Testis (tissue), 3 donors: ENCODE results near the gene FOCAD. TPM values are rescaled to one million over a fixed set of nuclear protein-coding genes. Genes with fewer than 3 reads are reported as not detected.

Source experiments
- DNase-seq: peaks from one replicate; pipeline ENCODE4 v3.0.0-alpha.2; 2019
- H3K27ac ChIP-seq, 2 donors: fragments of 200-600 bp; sonication (generic); one replicate each; pipeline ENCODE4 v1.5.1; 2019
- H3K27me3 ChIP-seq: fragments of 200-600 bp; sonication (generic); one replicate; pipeline ENCODE4 v1.5.1; 2019
- H3K36me3 ChIP-seq: fragments of 200-600 bp; sonication (generic); one replicate; pipeline ENCODE4 v1.5.1; 2017; ENCODE audit warnings: low read depth; ENCODE audit errors: missing control alignments
- H3K4me1 ChIP-seq: fragments of 200-600 bp; sonication (generic); one replicate; pipeline ENCODE4 v1.5.1; 2019
- H3K4me3 ChIP-seq, 2 donors: fragments of 200-600 bp; sonication (generic); one replicate each; pipeline ENCODE4 v1.5.1; 2017 to 2019
- H3K9me3 ChIP-seq: fragments of 200-600 bp; sonication (generic); one replicate; pipeline ENCODE4 v1.5.1; 2017
- POLR2A ChIP-seq: fragments of 450-650 bp; IDR thresholded peaks from one replicate; pipeline ENCODE4 v1.6.1; 2017; ENCODE audit warnings: antibody characterized with exemption, mild to moderate bottlenecking, moderate library complexity
- WGBS, 2 donors: methylation state at CpG; one replicate each; pipeline ENCODE4 v1.1.5; 2018; 5-methylcytosine and 5-hydroxymethylcytosine counted together
- intact Hi-C: fragments of 100-400 bp; cut with DNase I; formaldehyde crosslinking; loops from one replicate; pipeline ENCODE4 v1.15.1; 2023; ENCODE audit warnings: low total_unique reads
- polyA plus RNA-seq: library from polyadenylated mRNA; stranded (reverse); fragments of 350-450 nt; fragmentation: Illumina TruSeq; extraction: RNeasy Lipid Tissue Mini Kit (QIAGEN cat#74804); gene quantifications from one replicate; pipeline ENCODE4 v1.2.3, GENCODE V29; 2014; ENCODE audit warnings: low read depth, low replicate concordance; ENCODE audit not compliant: insufficient read depth
- total RNA-seq, 2 donors: library from RNA; depleted of rRNA; stranded (reverse); fragments of >200 nt; gene quantifications; one replicate each; pipeline ENCODE4 v1.2.3, GENCODE V29; 2016
- TF ChIP-seq, protein P1 (sequence below), 3 experiments: fragments of 450-650 bp in 2 of 3; fragments of 200-600 bp in 1 of 3; sonication (generic) in 1 of 3; IDR thresholded peaks; one replicate each; pipeline ENCODE4 v1.5.1; 2016 to 2019; ENCODE audit warnings: antibody characterized with exemption in 3 of 3, mild to moderate bottlenecking in 2 of 3, moderate library complexity in 1 of 3

Gene FOCAD
- total and polyA plus RNA-seq, 3 donors from 2014 or later, result 26.6 to 45.4 (median 38.7) TPM

DNA sequence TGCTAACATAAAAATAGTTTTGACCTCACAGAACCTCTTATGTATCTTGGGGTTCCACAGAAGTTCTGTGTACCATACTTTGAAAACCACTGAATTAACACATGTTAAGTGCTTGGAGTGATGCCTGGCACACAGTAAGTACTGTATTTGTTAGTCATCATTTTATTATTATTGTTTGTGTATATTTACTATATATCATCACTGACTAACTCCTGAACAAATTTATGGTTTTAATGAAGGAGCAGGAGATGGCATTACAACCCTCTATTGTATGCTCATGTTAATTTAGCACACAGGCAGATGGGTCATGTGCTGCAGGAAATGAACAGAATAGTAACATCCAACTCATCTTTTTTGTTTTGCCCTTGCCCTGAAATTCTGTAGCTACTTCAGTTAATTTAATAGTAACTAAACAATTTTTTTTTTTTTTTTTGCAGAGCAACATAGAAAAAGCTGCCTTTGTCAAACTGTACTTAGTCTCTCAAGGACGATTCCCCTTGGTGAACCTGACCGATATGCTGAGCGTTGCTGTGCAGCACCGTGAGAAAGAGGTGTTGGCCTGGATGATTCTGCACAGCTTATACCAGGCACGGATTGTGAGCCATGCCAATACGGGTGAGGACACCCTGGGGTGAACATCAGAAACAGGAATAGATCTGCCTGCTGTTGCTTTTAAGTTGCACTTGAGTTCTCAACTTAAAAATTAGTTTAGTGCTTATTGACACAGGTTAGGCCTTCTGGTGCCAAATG lies 302.0 kb downstream of the FOCAD start:
- intact Hi-C loops, result no loop called here
- no peak overlapping the region for H3K27ac ChIP-seq
- WGBS, 2 donors, result 63 to 75% methylated on average over 5 to 6 of the region's 6 CpGs
- H3K4me3 ChIP-seq, result no peak overlapping the region
- H3K36me3 ChIP-seq, result no peaks in the 10 kb centered on the region
- TF ChIP-seq, protein P1, sequence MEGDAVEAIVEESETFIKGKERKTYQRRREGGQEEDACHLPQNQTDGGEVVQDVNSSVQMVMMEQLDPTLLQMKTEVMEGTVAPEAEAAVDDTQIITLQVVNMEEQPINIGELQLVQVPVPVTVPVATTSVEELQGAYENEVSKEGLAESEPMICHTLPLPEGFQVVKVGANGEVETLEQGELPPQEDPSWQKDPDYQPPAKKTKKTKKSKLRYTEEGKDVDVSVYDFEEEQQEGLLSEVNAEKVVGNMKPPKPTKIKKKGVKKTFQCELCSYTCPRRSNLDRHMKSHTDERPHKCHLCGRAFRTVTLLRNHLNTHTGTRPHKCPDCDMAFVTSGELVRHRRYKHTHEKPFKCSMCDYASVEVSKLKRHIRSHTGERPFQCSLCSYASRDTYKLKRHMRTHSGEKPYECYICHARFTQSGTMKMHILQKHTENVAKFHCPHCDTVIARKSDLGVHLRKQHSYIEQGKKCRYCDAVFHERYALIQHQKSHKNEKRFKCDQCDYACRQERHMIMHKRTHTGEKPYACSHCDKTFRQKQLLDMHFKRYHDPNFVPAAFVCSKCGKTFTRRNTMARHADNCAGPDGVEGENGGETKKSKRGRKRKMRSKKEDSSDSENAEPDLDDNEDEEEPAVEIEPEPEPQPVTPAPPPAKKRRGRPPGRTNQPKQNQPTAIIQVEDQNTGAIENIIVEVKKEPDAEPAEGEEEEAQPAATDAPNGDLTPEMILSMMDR (IDR thresholded peaks at IDR 0.05), result no peak
- no peak for TF ChIP-seq POLR2A
- no peaks in the 10 kb centered on the region for H3K27me3 ChIP-seq
- peaks cover 3% of the 10 kb centered on the region for H3K4me1 ChIP-seq
- no peaks in the 10 kb centered on the region for H3K9me3 ChIP-seq
- no peak for DNase-seq

DNA sequence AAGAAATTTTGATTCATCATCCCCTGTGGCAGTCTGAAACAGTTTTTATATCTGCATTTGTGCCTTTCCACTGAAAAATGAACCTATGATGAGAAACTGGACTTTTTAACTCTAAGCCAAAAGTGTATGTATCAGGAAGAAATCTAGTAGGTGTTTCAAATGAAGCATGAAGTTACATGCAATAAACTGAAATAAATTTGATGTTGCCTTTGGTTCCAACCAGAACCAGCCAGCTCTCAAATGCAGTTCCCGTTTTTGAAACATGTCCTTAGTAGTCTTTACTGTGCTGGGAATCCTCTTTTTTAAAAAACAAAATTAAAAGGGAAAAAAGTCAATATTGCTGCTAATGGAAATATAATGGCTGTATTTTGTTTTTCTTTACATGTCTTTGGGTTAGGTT lies 303.5 kb downstream of the FOCAD start:
- Histone ChIP-seq H3K4me1 (no peaks in the 10 kb centered on the region), H3K36me3 (no peaks in the 10 kb centered on the region), H3K4me3 (no peak overlapping the region), H3K9me3 (no peaks in the 10 kb centered on the region), H3K27me3 (no peaks in the 10 kb centered on the region), H3K27ac (no peak overlapping the region)
- no peak for TF ChIP-seq POLR2A
- TF ChIP-seq, protein P1 (IDR thresholded peaks at IDR 0.05), result no peak
- 65 to 80% methylated on average over 1 of the region's 1 CpG for WGBS, 2 donors
- intact Hi-C loops, result no loop called here
- no peak for DNase-seq

DNA sequence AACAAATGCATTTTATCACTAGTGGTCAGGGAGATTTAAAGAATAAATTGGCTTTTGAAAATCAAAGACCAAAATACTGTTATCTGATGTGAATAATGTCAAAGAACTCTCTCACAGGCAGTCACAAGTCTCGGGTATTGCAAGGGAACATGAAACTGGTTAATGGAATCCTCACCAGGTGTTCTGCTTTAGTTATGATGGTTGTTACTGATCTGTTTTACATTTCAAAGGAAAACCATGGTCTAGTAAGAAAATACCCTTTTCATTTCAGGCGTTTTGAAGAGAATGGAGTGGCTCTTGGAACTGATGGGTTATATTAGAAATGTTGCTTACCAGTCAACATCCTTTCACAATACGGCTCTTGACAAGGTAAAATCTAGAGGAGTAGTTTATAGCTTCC lies 304.0 kb downstream of the FOCAD start:
- no peak for DNase-seq
- Histone ChIP-seq H3K27me3 (no peaks in the 10 kb centered on the region), H3K9me3 (no peaks in the 10 kb centered on the region), H3K4me3 (no peak overlapping the region), H3K36me3 (no peaks in the 10 kb centered on the region), H3K27ac (no peak overlapping the region), H3K4me1 (no peaks in the 10 kb centered on the region)
- no peak for TF ChIP-seq POLR2A
- TF ChIP-seq, protein P1 (IDR thresholded peaks at IDR 0.05), result no peak
- 90 to 94% methylated on average over 3 of the region's 3 CpGs for WGBS, 2 donors
- intact Hi-C loops, result no loop called here

DNA sequence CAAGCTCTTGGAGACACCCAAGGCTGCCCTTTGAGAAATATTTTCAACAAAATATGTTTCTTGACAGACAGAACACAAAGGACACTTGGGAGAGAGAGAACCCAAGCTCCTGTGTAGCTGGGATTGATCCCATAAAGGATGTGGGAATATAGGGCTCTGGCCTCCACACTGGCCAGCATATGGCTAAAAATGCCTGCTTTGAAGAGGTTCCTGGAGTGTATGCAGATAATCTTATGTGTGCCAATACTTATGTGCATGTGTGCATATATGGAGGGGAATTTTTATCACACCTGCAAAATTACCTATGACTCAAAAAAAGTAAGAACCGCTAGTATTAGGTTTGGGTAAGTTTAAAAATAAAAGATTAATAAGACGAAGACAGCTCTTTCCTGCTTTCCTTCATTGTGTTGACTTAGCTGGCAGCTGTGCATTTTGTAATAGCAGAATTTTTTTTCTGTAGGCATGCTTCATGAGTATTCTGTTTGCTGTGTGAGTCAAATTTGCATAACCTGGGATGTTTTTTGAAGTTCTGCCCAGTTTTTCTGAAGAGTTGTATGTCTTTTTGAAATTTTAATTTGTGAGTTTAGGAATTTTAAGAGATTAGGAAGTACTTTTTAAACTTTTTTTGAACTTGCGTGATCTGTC lies 304.7 kb downstream of the FOCAD start:
- DNase-seq, result no peak
- H3K9me3 ChIP-seq, result no peaks in the 10 kb centered on the region
- 60 to 62% methylated on average over 3 of the region's 3 CpGs for WGBS, 2 donors
- no peak overlapping the region for H3K4me3 ChIP-seq
- H3K36me3 ChIP-seq, result no peaks in the 10 kb centered on the region
- intact Hi-C loops, result no loop called here
- H3K27me3 ChIP-seq, result no peaks in the 10 kb centered on the region
- H3K4me1 ChIP-seq, result no peaks in the 10 kb centered on the region
- no peak overlapping the region for H3K27ac ChIP-seq
- no peak for TF ChIP-seq POLR2A
- TF ChIP-seq, protein P1 (IDR thresholded peaks at IDR 0.05), result no peak
